Lower lobe of right lung (tissue), 2 donors: ENCODE measurements around the gene PPM1H. TPM values are rescaled to one million over a fixed set of nuclear protein-coding genes. Genes with fewer than 3 reads are reported as not detected.

Experiments used
- ATAC-seq, 2 donors: fragments of 200-7000 bp; cut with Tn5 transposase; one replicate each; pipeline ENCODE4 v1.9.1; 2020 to 2022; ENCODE audit warnings: mild to moderate bottlenecking in 2 of 2, moderate library complexity in 2 of 2
- DNase-seq: peaks from one replicate; pipeline ENCODE4 v3.0.0-alpha.2; 2020
- H3K27ac ChIP-seq: fragments of 200-600 bp; one replicate; pipeline ENCODE4 v1.8.0; 2022
- H3K27me3 ChIP-seq: fragments of 200-600 bp; one replicate; pipeline ENCODE4 v1.8.0; 2022; ENCODE audit warnings: low read depth
- H3K36me3 ChIP-seq: fragments of 200-600 bp; one replicate; pipeline ENCODE4 v1.8.0; 2022; ENCODE audit warnings: mild to moderate bottlenecking
- H3K4me1 ChIP-seq: fragments of 200-600 bp; one replicate; pipeline ENCODE4 v1.8.0; 2022
- H3K4me3 ChIP-seq: fragments of 200-600 bp; one replicate; pipeline ENCODE4 v1.8.0; 2022; ENCODE audit warnings: mild to moderate bottlenecking
- H3K9me3 ChIP-seq: fragments of 200-600 bp; one replicate; pipeline ENCODE4 v1.8.0; 2022
- intact Hi-C: fragments of 100-400 bp; cut with DNase I; formaldehyde crosslinking; loops from one replicate; pipeline ENCODE4 v1.11.0; 2022
- total RNA-seq: library from RNA; stranded (reverse); fragmentation: NEBNext Ultra II Directional; extraction: Animal tissue kit (Norgen Biotek cat#: 25700); gene quantifications from one replicate; pipeline ENCODE4 v1.2.1, GENCODE V29; 2021
- TF ChIP-seq, protein P1 (sequence below): fragments of 200-600 bp; IDR thresholded peaks from one replicate; pipeline ENCODE4 v1.8.0; 2022; ENCODE audit warnings: antibody characterized with exemption, mild to moderate bottlenecking
- donor health status: DM: no; HTN: yes; CAD: no; lungs with severe emphysema.

Gene PPM1H
- total RNA-seq, 1 donor from 2014 or later, result 6.8 TPM

DNA sequence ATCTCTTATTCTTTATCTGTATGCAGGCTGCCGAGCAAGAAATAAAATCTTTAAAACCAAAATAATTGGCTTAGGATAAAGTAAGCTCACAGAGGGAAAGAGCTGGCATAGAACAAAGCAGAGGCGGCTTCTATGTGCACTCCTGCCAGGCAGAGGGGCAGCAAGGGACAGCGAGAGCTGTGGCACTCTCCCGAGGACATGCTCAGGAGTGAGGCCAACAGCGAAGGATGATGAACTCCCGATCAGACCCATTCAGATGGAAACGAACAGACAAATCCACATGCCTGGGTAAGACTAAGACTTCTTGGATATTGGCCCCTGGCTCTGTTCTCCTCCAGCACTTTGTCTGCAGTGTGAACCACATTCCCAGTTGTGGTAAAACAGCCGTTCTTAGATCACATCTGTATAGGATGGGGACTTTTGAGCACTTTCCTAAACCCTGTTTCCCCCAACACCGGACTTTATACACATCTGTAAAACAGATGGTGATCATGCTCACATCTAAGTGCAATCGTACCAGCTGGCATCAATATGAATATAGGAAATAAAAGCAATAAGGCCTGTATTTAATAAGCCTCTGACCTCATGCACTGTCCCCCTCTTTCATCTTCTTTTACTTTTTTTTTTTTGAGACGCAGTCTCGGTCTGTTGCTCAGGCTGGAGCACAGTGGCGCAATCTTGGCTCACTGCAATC, 134.1 kb downstream of the PPM1H start:
- no peaks in the 10 kb centered on the region for H3K4me1 ChIP-seq
- intact Hi-C loops, result no loop called here

DNA sequence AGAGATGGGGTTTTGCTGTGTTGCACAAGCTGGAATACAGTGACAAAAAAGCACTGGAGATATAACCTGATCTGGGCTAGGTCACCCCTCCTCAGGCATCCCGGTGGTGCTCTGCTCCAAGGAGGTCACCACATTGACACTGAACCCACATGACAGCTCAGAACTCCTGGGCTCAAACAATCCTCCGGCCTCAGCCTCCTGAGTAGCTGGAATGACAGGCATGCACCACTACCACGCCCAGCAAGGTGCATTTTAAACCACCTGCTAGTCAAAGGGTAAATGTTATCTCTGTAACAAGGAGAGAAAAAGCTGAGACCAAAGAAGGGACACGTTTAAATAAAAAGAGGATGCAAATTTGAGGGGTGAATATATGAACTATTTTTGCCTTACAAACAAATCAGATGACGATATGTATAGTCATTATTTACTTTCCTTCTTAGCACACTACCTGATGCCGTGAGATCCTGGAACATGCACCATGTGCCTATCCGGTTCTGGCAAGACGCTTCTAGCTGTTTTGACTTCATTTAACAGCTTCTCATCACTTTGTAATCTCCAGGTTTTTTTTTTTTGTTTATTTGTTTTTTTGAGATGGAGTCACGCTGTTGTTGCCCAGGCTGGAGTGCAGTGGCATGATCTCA, 135.1 kb downstream of the PPM1H start:
- Histone ChIP-seq H3K27ac (no peak overlapping the region), H3K36me3 (no peaks in the 10 kb centered on the region), H3K27me3 (no peaks in the 10 kb centered on the region), H3K4me3 (no peak overlapping the region), H3K4me1 (no peaks in the 10 kb centered on the region), H3K9me3 (no peaks in the 10 kb centered on the region)
- intact Hi-C loops, result no loop called here
- ATAC-seq, result no peak
- DNase-seq, result no peak
- TF ChIP-seq, protein P1, sequence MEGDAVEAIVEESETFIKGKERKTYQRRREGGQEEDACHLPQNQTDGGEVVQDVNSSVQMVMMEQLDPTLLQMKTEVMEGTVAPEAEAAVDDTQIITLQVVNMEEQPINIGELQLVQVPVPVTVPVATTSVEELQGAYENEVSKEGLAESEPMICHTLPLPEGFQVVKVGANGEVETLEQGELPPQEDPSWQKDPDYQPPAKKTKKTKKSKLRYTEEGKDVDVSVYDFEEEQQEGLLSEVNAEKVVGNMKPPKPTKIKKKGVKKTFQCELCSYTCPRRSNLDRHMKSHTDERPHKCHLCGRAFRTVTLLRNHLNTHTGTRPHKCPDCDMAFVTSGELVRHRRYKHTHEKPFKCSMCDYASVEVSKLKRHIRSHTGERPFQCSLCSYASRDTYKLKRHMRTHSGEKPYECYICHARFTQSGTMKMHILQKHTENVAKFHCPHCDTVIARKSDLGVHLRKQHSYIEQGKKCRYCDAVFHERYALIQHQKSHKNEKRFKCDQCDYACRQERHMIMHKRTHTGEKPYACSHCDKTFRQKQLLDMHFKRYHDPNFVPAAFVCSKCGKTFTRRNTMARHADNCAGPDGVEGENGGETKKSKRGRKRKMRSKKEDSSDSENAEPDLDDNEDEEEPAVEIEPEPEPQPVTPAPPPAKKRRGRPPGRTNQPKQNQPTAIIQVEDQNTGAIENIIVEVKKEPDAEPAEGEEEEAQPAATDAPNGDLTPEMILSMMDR, result no peak

More for the DNA sequence above, 134.1 kb downstream of the PPM1H start:
- TF ChIP-seq, protein P1, result no peak
- DNase-seq (no peak), ATAC-seq (no peak)
- Histone ChIP-seq H3K4me3 (no peak overlapping the region), H3K27me3 (no peaks in the 10 kb centered on the region), H3K27ac (no peak overlapping the region), H3K9me3 (no peaks in the 10 kb centered on the region), H3K36me3 (no peaks in the 10 kb centered on the region)

DNA sequence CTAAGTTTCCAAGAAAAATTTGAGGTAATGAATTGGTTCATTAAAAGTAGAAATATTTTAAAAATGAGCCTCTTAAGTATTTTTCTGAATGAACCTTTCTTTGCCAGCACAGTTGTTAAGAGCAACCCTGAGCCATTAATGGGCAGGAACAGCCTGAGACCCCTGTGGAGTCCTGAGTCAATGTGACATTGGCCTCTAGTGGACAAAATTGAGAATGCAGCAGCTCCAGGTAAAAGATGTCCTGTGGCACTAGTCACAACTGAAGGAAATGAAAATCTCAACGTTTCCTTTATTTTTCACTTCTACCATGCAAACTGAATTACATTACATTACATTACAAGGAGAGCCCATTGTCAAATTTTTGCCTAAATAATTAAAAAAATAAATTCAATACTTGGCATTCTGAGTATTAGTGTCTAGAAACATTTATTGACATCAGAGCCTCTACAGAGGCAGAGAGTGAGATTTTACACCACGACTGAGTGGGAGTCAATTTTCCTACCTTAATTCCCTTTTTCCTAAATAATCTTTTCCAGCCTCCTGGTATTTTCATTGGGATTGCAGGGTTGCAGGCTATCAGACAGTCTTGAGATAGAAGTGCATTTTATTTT, 135.7 kb downstream of the PPM1H start:
- H3K4me3 ChIP-seq, result no peak overlapping the region
- TF ChIP-seq, protein P1, result peak; percentile 94
- no peaks in the 10 kb centered on the region for H3K27me3 ChIP-seq
- no peak for DNase-seq
- H3K36me3 ChIP-seq, result no peaks in the 10 kb centered on the region
- intact Hi-C loops, result no loop called here
- ATAC-seq, result peak; percentile 79 to 82
- H3K4me1 ChIP-seq, result no peaks in the 10 kb centered on the region
- no peak overlapping the region for H3K27ac ChIP-seq
- no peaks in the 10 kb centered on the region for H3K9me3 ChIP-seq

DNA sequence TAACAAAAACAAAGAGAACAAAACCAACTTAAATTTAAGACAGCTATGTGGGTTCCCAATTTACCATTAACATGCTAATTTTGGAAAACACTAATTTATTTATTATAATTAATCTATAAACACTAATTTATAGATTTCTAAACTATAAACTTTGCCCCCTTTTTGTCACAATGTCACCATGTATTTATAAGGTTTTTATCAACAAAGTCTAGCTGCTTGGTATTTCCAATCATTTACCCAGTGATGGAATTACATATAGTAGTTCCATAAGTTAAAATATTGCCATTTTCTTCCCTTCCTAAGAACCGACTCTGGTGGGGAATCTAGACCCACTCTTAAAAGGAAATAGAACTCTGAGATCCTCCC, 140.7 kb downstream of the PPM1H start:
- no peaks in the 10 kb centered on the region for H3K9me3 ChIP-seq
- TF ChIP-seq, protein P1, result peak; percentile 13

DNA sequence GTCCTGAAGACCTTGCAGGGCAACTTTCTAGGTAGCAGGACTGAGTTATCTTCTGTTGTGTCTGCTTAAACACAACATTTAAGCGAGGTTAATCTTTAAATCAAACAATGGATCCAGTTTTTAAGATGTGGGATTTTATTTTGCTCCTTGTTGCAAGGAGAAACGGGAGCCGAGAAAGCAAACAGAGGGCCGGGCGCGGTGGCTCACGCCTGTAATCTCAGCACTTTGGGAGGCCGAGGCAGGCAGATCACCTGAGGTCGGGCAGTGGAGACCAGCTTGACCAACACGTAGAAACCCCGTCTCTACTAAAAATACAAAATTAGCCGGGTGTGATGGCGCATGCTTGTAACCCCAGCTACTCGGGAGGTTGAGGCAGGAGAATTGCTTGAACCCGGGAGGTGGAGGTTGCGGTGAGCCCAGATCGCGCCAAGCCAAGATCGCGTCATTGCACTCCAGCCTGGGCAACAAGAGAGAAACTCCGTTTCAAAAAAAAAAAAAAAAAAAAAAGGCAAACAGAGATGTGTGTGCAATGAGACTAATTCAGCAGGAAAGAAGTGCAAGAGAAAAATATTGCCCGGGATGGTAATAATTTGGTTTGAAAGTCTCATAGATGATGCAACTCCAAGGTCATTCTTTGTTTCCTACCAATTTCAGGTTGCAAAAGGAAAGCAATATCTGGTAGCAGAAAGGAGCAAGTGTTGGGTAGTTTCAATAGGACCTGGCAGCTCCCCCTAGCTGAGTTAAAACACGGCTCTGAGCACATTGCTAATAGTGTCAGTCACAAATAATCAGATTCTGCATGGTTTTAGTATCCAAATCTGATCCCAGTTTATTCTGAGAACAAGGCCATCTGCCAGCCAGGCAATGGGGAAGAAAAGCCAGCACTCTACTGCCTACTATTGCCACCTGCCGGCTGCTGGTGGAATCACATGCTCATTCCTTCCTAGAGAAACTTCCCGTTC, 141.4 kb downstream of the PPM1H start:
- no peaks in the 10 kb centered on the region for H3K36me3 ChIP-seq
- peak; percentile 88 to 93 for ATAC-seq
- H3K4me1 ChIP-seq, result no peaks in the 10 kb centered on the region
- no peak overlapping the region for H3K27ac ChIP-seq
- H3K9me3 ChIP-seq, result no peaks in the 10 kb centered on the region
- H3K27me3 ChIP-seq, result no peaks in the 10 kb centered on the region
- TF ChIP-seq, protein P1, result peak; percentile 98
- intact Hi-C loops, result no loop called here
- peak; percentile 82 for DNase-seq
- no peak overlapping the region for H3K4me3 ChIP-seq

More for the DNA sequence above, 140.7 kb downstream of the PPM1H start:
- intact Hi-C loops, result no loop called here
- Histone ChIP-seq H3K4me3 (no peak overlapping the region), H3K27ac (no peak overlapping the region), H3K27me3 (no peaks in the 10 kb centered on the region), H3K4me1 (no peaks in the 10 kb centered on the region), H3K36me3 (no peaks in the 10 kb centered on the region)
- DNase-seq (no peak), ATAC-seq (no peak)
